HUES48 (cell line): ENCODE data around the gene SLC35E4.
"Not testable (repeated sequence)": the region's sequence is repeated elsewhere in the genome, so short reads cannot be mapped to it uniquely, and the experiment has no call there.

Experiments used
- H3K27ac ChIP-seq: one replicate; pipeline ENCODE4 v1.7.0; 2013; ENCODE audit warnings: low read depth, low read length, inconsistent platforms
- H3K27me3 ChIP-seq: 2 replicates; pipeline ENCODE4 v1.6.1; 2013; ENCODE audit warnings: mild to moderate bottlenecking, low read length; ENCODE audit not compliant: control insufficient read depth, insufficient read depth
- H3K36me3 ChIP-seq: 2 replicates; pipeline ENCODE4 v1.6.1; 2013; ENCODE audit warnings: low read length; ENCODE audit not compliant: control insufficient read depth, insufficient read depth
- H3K4me1 ChIP-seq: 2 replicates; pipeline ENCODE4 v1.6.1; 2013; ENCODE audit warnings: mild to moderate bottlenecking, low read length; ENCODE audit not compliant: control insufficient read depth, insufficient read depth
- H3K4me3 ChIP-seq: 2 replicates; pipeline ENCODE4 v1.5.1; 2013; ENCODE audit warnings: mild to moderate bottlenecking, low read depth, low read length
- H3K9ac ChIP-seq: 2 replicates; pipeline ENCODE4 v1.6.1; 2013; ENCODE audit warnings: mild to moderate bottlenecking, low read depth, low read length, moderate library complexity
- H3K9me3 ChIP-seq: 2 replicates; pipeline ENCODE4 v1.6.1; 2013; ENCODE audit warnings: low read length; ENCODE audit not compliant: control insufficient read depth, insufficient read depth

SLC35E4 gene

GRCh38 chr22:30612789-30613188 lies 22.8 kb upstream of the SLC35E4 start:
- Histone ChIP-seq H3K4me1 (peaks cover 3% of the 10 kb centered on the region; the same call in 1 of the 2 replicates), H3K4me3 (no peak overlapping the region), H3K36me3 (peaks cover 26% of the 10 kb centered on the region)

DNA sequence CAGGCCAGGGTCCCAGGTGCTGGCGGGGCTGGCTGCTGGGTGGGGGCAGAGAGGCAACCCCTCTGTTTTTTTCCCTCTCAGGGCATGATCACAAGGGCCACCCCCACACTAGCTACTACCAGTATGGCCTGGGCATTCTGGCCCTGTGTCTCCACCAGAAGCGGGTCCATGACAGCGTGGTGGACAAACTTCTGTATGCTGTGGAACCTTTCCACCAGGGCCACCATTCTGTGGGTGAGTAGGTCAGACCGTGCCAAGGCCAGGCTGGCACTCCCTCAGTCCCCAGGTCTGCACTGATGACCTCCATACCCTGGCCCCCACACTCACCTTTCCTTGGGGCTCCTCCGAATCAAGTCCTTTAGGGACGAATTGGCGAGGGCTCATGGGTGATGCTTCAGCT lies 21.3 kb upstream of the SLC35E4 start:
- H3K9me3 ChIP-seq, result no peaks in the 10 kb centered on the region
- H3K27me3 ChIP-seq, result no peaks in the 10 kb centered on the region
- peaks cover 30% of the 10 kb centered on the region for H3K36me3 ChIP-seq
- no peak overlapping the region for H3K9ac ChIP-seq
- no peak overlapping the region for H3K27ac ChIP-seq
- peaks cover 3% of the 10 kb centered on the region; the same call in 1 of the 2 replicates for H3K4me1 ChIP-seq
- H3K4me3 ChIP-seq, result no peak overlapping the region

More at GRCh38 chr22:30612789-30613188, 22.8 kb upstream of the SLC35E4 start:
- Histone ChIP-seq H3K27ac (no peak overlapping the region), H3K27me3 (no peaks in the 10 kb centered on the region), H3K9me3 (no peaks in the 10 kb centered on the region), H3K9ac (no peak overlapping the region)

- Histone ChIP-seq H3K4me3 (no peak overlapping the region), H3K4me1 (no peaks in the 10 kb centered on the region), H3K9ac (no peak overlapping the region), H3K36me3 (peaks cover 36% of the 10 kb centered on the region), H3K9me3 (no peaks in the 10 kb centered on the region), H3K27me3 (no peaks in the 10 kb centered on the region), H3K27ac (no peak overlapping the region)
Observed at GRCh38 chr22:30614879-30615278, 20.7 kb upstream of the SLC35E4 start.

DNA sequence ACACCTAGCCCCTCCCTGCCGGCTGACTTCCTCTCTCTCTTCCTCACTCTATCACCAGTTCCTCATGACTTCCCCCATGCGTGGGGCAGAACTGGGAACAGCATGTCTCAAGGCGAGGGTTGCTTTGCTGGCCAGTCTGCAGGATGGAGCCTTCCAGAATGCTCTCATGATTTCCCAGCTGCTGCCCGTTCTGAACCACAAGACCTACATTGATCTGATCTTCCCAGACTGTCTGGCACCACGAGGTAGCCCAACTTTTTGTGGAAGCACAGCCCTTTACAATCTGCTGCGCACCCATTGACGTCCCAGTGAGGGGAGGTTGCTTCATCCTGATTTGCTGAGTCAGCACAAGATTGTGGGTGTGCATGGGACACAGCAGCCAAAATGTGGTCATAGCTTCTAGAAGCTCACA lies 20.0 kb upstream of the SLC35E4 start:
- peaks cover 36% of the 10 kb centered on the region for H3K36me3 ChIP-seq
- H3K4me3 ChIP-seq, result no peak overlapping the region
- H3K27ac ChIP-seq, result no peak overlapping the region
- H3K9ac ChIP-seq, result no peak overlapping the region
- H3K4me1 ChIP-seq, result no peaks in the 10 kb centered on the region
- H3K27me3 ChIP-seq, result no peaks in the 10 kb centered on the region
- H3K9me3 ChIP-seq, result no peaks in the 10 kb centered on the region

DNA sequence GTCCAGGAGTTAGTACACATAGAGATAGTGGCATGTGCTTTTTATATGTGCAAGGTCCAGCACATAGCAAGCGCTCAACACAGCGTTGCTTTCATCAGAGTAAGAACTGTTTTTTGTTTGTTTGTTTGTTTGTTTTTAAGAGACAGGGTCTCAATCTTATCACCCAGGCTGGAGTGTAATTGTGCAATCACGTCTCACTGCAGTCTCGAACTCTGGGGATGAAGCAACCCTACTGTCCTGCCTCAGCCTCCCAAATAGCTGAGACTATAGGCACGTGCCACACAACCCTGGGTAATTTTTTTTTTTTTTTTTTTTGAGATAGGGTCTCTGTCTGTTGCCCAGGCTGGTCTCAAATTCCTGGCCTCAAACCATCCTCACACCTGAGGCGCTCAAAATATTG lies 17.8 kb upstream of the SLC35E4 start:
- no peaks in the 10 kb centered on the region for H3K27me3 ChIP-seq
- H3K36me3 ChIP-seq, result peaks cover 30% of the 10 kb centered on the region
- no peak overlapping the region for H3K27ac ChIP-seq
- H3K9ac ChIP-seq, result no peak overlapping the region
- no peaks in the 10 kb centered on the region for H3K9me3 ChIP-seq
- no peaks in the 10 kb centered on the region for H3K4me1 ChIP-seq
- no peak overlapping the region for H3K4me3 ChIP-seq

DNA sequence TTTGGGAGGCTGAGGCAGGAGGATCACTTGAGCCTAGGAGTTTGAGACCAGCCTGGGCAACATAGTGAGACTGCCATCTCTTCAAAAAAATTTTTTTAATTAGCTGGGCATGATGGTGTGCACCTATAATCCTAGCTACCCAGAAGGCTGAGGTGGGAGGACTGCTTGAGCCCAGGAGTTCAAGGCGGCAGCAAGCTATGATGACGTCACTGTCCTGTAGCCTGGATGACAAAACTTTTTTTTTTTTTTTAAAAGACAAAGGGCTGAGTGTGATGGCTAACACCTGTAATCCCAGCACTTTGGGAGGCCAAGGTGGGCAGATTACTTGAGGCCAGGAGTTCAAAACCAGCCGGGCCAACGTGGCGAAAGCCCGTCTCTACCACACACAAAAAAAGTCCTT lies 15.7 kb upstream of the SLC35E4 start:
- H3K36me3 ChIP-seq, result peaks cover 24% of the 10 kb centered on the region
- not testable (repeated sequence) for H3K4me3 ChIP-seq

DNA sequence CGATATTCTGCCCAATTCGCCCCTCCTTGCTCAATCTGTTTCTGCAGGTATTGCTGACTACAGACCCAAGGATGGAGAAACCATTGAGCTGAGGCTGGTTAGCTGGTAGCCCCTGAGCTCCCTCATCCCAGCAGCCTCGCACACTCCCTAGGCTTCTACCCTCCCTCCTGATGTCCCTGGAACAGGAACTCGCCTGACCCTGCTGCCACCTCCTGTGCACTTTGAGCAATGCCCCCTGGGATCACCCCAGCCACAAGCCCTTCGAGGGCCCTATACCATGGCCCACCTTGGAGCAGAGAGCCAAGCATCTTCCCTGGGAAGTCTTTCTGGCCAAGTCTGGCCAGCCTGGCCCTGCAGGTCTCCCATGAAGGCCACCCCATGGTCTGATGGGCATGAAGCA lies 9.2 kb upstream of the SLC35E4 start:
- H3K4me1 ChIP-seq, result no peaks in the 10 kb centered on the region
- no peaks in the 10 kb centered on the region for H3K27me3 ChIP-seq
- no peak overlapping the region for H3K9ac ChIP-seq
- H3K27ac ChIP-seq, result no peak overlapping the region
- H3K9me3 ChIP-seq, result no peaks in the 10 kb centered on the region
- peaks cover 6% of the 10 kb centered on the region; the same call in 1 of the 2 replicates for H3K36me3 ChIP-seq
- no peak overlapping the region for H3K4me3 ChIP-seq

More for the DNA sequence above, 15.7 kb upstream of the SLC35E4 start:
- H3K27ac ChIP-seq, H3K4me1 ChIP-seq, H3K9ac ChIP-seq, H3K27me3 ChIP-seq, H3K9me3 ChIP-seq: not testable (repeated sequence)

DNA sequence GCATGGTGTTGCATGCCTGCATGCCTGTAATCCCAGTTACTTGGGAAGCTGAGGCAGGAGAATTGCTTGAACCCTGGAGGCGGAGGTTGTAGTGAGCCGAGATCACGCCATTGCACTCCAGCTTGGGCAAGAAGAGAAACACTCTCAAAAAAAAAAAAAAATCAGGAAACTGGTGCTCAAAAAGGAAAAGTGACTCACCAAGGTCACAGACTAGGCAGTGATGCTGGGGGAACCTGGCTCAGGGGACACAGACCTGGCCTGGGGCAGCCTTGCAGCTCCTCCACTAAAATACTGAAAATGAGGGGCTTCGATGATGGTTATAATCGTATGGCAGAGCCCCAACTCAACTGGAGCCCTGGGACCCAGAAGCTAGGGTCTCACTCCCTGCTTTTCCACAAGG lies 8.1 kb upstream of the SLC35E4 start:
- Histone ChIP-seq H3K4me1 (no peaks in the 10 kb centered on the region), H3K9me3 (no peaks in the 10 kb centered on the region), H3K4me3 (no peak overlapping the region), H3K36me3 (peaks cover 6% of the 10 kb centered on the region; the same call in 1 of the 2 replicates), H3K27ac (no peak overlapping the region), H3K27me3 (no peaks in the 10 kb centered on the region), H3K9ac (no peak overlapping the region)

- H3K4me3 ChIP-seq, result no peak overlapping the region
- peaks cover 3% of the 10 kb centered on the region; the same call in 1 of the 2 replicates for H3K36me3 ChIP-seq
- H3K27me3 ChIP-seq, result no peaks in the 10 kb centered on the region
- no peaks in the 10 kb centered on the region for H3K9me3 ChIP-seq
- no peak overlapping the region for H3K27ac ChIP-seq
- H3K9ac ChIP-seq, result no peak overlapping the region
- no peaks in the 10 kb centered on the region for H3K4me1 ChIP-seq
Observed at GRCh38 chr22:30628491-30628890, 7.1 kb upstream of the SLC35E4 start.

GRCh38 chr22:30631469-30631868 lies 4.1 kb upstream of the SLC35E4 start:
- H3K27ac ChIP-seq, H3K36me3 ChIP-seq, H3K4me3 ChIP-seq, H3K9ac ChIP-seq, H3K4me1 ChIP-seq, H3K27me3 ChIP-seq, H3K9me3 ChIP-seq: not testable (repeated sequence)

GRCh38 chr22:30634471-30635233 lies 929 bp upstream of the SLC35E4 start:
- Histone ChIP-seq H3K4me3 (peak overlapping the region; percentile 53), H3K27me3 (peaks cover 3% of the 10 kb centered on the region; the same call in 1 of the 2 replicates), H3K9me3 (no peaks in the 10 kb centered on the region), H3K36me3 (no peaks in the 10 kb centered on the region), H3K9ac (no peak overlapping the region), H3K4me1 (peaks cover 15% of the 10 kb centered on the region; the same call in 1 of the 2 replicates), H3K27ac (peak overlapping the region; percentile 19)
